HepG2 (cell line): ENCODE data around the gene PTBP2. TPM values are rescaled to one million over a fixed set of nuclear protein-coding genes. Genes with fewer than 3 reads are reported as not detected.

Experiments used
- BCL6 ChIP-seq: IDR thresholded peaks from 2 replicates; pipeline ENCODE4 v1.6.1; 2016; ENCODE audit warnings: missing genetic modification reagents, missing compliant biosample characterization
- CCAR2 ChIP-seq: fragments of 200-400 bp; formaldehyde crosslinking; optimal IDR thresholded peaks from 2 replicates; pipeline ENCODE3; 2018; ENCODE audit warnings: low read depth, mild to moderate bottlenecking, low read length, moderate library complexity
- HNRNPUL1 ChIP-seq: fragments of 200-400 bp; formaldehyde crosslinking; IDR thresholded peaks from 2 replicates; pipeline ENCODE4 v1.6.1; 2017; ENCODE audit warnings: low read depth, mild to moderate bottlenecking, low read length, moderate library complexity
- MTA3 ChIP-seq: sonication (generic); formaldehyde crosslinking; IDR thresholded peaks from 2 replicates; pipeline ENCODE4 v1.4.0; 2020; ENCODE audit warnings: missing genetic modification reagents
- NFYC ChIP-seq: IDR thresholded peaks from 2 replicates; pipeline ENCODE4 v1.6.1; 2016; ENCODE audit warnings: missing genetic modification reagents, missing compliant biosample characterization
- SNAPC4 ChIP-seq: sonication (generic); formaldehyde crosslinking; IDR thresholded peaks from 2 replicates; pipeline ENCODE4 v1.4.0; 2020; ENCODE audit warnings: mild to moderate bottlenecking, missing genetic modification reagents
- SP5 ChIP-seq: IDR thresholded peaks from 2 replicates; pipeline ENCODE4 v1.6.1; 2016; ENCODE audit warnings: low read depth, borderline replicate concordance
- SRY ChIP-seq: sonication (generic); formaldehyde crosslinking; IDR thresholded peaks from 2 replicates; pipeline ENCODE4 v1.8.0; 2022; ENCODE audit warnings: mild to moderate bottlenecking, missing genetic modification reagents
- U2AF2 ChIP-seq: fragments of 200-400 bp; formaldehyde crosslinking; IDR thresholded peaks from 2 replicates; pipeline ENCODE4 v1.6.1; 2017; ENCODE audit warnings: low read depth, mild to moderate bottlenecking, low read length
- UBTF ChIP-seq: sonication (generic); formaldehyde crosslinking; IDR thresholded peaks from 2 replicates; pipeline ENCODE4 v1.4.0; 2020; ENCODE audit warnings: mild to moderate bottlenecking, missing genetic modification reagents
- ZNF432 ChIP-seq: sonication (generic); formaldehyde crosslinking; IDR thresholded peaks from 2 replicates; pipeline ENCODE4 v1.5.0; 2020; ENCODE audit warnings: missing genetic modification reagents, mild to moderate bottlenecking, borderline replicate concordance
- ZNF484 ChIP-seq: sonication (generic); formaldehyde crosslinking; IDR thresholded peaks from 2 replicates; pipeline ENCODE4 v1.5.1; 2020; ENCODE audit warnings: mild to moderate bottlenecking, low read depth, missing genetic modification reagents, borderline replicate concordance
- ZNF781 ChIP-seq: sonication (generic); formaldehyde crosslinking; IDR thresholded peaks from 2 replicates; pipeline ENCODE4 v1.5.1; 2020; ENCODE audit warnings: borderline replicate concordance, mild to moderate bottlenecking, missing genetic modification reagents; ENCODE audit errors: not compliant biosample characterization
- ZNF891 ChIP-seq: sonication (generic); formaldehyde crosslinking; IDR thresholded peaks from 2 replicates; pipeline ENCODE4 v1.5.0; 2020; ENCODE audit warnings: mild to moderate bottlenecking, missing genetic modification reagents
- polyA plus RNA-seq, 8 experiments: library from polyadenylated mRNA; depleted of rRNA in 3 of 8; stranded (reverse) in 7 of 8; unstranded in 1 of 8; fragments of >200 nt; fragmentation: Illumina TruSeq in 4 of 8; extraction: Trizol in 4 of 8; gene quantifications; 2 replicates each; pipeline versions ENCODE4 v1.2.1 to v1.2.3, GENCODE V29; 2011 to 2016; ENCODE audit warnings: low read depth in 4 of 8, missing spikeins in 1 of 8, mixed read lengths in 1 of 8; ENCODE audit not compliant: insufficient read depth in 1 of 8
- total RNA-seq, 5 experiments: library from RNA; depleted of rRNA; stranded (reverse); fragments of >200 nt; fragmentation: Illumina TruSeq; extraction: Trizol; gene quantifications; 2 replicates each; pipeline ENCODE4 v1.2.3, GENCODE V29; 2016; ENCODE audit warnings: low read depth in 1 of 5

PTBP2 gene
- total and polyA plus RNA-seq, 2 of the 13 experiments (the other 11 are each of a cell fraction or from before 2014, with no cell fraction given) = 10.5 to 14.1 TPM

- no peak for TF ChIP-seq SNAPC4
- no peak for TF ChIP-seq ZNF484 (CRISPR knock-in tag)
- no peak for TF ChIP-seq UBTF (CRISPR knock-in tag)
- no peak for TF ChIP-seq U2AF2
- no peak for TF ChIP-seq ZNF781
- TF ChIP-seq NFYC (CRISPR knock-in tag) = no peak
- no peak for TF ChIP-seq HNRNPUL1
- TF ChIP-seq CCAR2 = no peak
- TF ChIP-seq MTA3 = no peak
- no peak for TF ChIP-seq ZNF891 (CRISPR knock-in tag)
- no peak for TF ChIP-seq SP5 (CRISPR knock-in tag)
- no peak for TF ChIP-seq BCL6
- TF ChIP-seq SRY (CRISPR knock-in tag) = no peak
- TF ChIP-seq ZNF432 (CRISPR knock-in tag) = no peak
- TF ChIP-seq, all 625 proteins: peak for 0
These were observed 7.9 kb upstream of the PTBP2 start (continued) for GRCh38 chr1:96713649-96714048.
